ENCODE data around the gene CDH19. TPM values are rescaled to one million over a fixed set of nuclear protein-coding genes. Genes with fewer than 3 reads are reported as not detected.

Gene CDH19
- total RNA-seq, 1 donor from 2014 or later = not detected

DNA sequence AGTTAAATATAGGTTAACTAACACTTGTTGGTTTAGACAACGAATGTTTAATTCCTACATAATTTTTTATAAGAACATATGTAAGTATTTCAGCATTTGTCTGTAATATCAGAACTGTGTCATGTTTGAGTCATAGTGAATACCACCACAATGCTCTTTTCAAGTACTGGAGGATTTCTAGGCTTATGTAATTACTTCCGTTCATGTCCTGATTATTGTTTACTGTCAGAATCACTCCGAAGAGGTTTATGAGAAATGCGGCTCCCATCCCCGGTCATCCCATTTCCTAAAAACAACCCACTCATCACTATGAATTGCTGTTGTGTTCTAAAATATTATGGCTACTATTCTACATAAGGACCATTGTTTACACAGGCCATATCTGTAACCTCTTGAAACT, 45.1 kb downstream of the CDH19 start:
- no peak for DNase-seq
- no peak overlapping the region for H3K4me3 Mint-ChIP-seq

DNA sequence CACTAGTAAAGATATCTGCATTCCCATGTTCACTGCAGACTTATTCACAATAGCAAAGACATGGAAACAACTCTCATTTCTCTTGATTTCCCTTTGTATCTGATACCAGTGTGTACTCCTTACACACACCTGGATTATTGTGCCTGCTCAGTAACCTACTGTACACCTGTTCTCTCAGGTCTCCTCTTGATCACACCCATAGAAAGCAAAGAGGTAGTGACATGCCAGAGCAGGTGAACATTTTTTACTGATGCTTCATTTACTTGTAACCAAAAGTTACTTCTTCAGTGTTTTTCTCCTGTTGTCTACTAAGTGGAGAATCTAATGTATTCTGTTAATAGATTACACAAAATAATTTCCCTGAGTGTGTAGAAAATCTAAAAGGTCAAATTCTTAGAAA, 46.8 kb downstream of the CDH19 start:
- ChIA-PET POLR2A (no interaction called here), CTCF (no interaction called here)
- no peak overlapping the region for H3K27ac Mint-ChIP-seq

More for the DNA sequence above, 45.1 kb downstream of the CDH19 start:
- H3K9me3 Mint-ChIP-seq = peaks cover 2% of the 10 kb centered on the region
- CTCF ChIA-PET = no interaction called here
- POLR2A ChIA-PET = no interaction called here
- TF ChIP-seq, protein P1, sequence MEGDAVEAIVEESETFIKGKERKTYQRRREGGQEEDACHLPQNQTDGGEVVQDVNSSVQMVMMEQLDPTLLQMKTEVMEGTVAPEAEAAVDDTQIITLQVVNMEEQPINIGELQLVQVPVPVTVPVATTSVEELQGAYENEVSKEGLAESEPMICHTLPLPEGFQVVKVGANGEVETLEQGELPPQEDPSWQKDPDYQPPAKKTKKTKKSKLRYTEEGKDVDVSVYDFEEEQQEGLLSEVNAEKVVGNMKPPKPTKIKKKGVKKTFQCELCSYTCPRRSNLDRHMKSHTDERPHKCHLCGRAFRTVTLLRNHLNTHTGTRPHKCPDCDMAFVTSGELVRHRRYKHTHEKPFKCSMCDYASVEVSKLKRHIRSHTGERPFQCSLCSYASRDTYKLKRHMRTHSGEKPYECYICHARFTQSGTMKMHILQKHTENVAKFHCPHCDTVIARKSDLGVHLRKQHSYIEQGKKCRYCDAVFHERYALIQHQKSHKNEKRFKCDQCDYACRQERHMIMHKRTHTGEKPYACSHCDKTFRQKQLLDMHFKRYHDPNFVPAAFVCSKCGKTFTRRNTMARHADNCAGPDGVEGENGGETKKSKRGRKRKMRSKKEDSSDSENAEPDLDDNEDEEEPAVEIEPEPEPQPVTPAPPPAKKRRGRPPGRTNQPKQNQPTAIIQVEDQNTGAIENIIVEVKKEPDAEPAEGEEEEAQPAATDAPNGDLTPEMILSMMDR (IDR thresholded peaks at IDR 0.05) = no peak
- H3K36me3 Mint-ChIP-seq (ENCODE audit: low read depth) = no peaks in the 10 kb centered on the region
- no peaks in the 10 kb centered on the region for H3K27me3 Mint-ChIP-seq
- no peak for ATAC-seq (ENCODE audit: low read depth)
- no peak overlapping the region for H3K27ac Mint-ChIP-seq
- H3K4me1 Mint-ChIP-seq = no peaks in the 10 kb centered on the region
- intact Hi-C loops (cut with micrococcal nuclease) = no loop called here

DNA sequence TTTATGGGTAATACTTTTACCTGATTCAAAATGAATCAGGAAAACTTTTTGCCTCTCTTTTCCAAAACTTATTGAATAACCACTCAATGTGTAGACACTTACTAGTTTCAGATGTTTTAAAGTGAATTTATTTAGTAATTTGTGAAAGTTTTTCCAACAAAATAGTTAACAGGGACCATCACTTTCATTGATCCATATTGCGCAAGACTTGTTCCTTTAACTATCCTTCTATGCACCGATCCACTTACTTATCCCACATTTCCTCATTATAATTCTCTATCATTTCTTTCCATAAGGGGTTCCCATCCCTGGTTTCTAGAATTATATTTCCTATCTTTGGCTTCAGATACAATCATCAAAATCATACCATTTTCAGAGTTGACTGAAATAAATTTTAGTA, 48.3 kb downstream of the CDH19 start:
- ChIA-PET POLR2A (no interaction called here), CTCF (no interaction called here)
- DNase-seq (no peak), ATAC-seq (ENCODE audit: low read depth) (no peak)
- Mint-ChIP-seq H3K36me3 (ENCODE audit: low read depth) (no peaks in the 10 kb centered on the region), H3K27ac (no peak overlapping the region), H3K4me3 (no peak overlapping the region), H3K9me3 (peaks cover 2% of the 10 kb centered on the region), H3K27me3 (no peaks in the 10 kb centered on the region), H3K4me1 (no peaks in the 10 kb centered on the region)
- intact Hi-C loops (cut with micrococcal nuclease) = no loop called here
- TF ChIP-seq, protein P1 (IDR thresholded peaks at IDR 0.05) = no peak

More for the DNA sequence above, 46.8 kb downstream of the CDH19 start:
- ATAC-seq (ENCODE audit: low read depth) (no peak), DNase-seq (no peak)
- Mint-ChIP-seq H3K36me3 (ENCODE audit: low read depth) (no peaks in the 10 kb centered on the region), H3K9me3 (peaks cover 2% of the 10 kb centered on the region), H3K4me3 (no peak overlapping the region), H3K27me3 (no peaks in the 10 kb centered on the region), H3K4me1 (no peaks in the 10 kb centered on the region)
- intact Hi-C loops (cut with micrococcal nuclease) = no loop called here
- TF ChIP-seq, protein P1 (IDR thresholded peaks at IDR 0.05) = no peak

DNA sequence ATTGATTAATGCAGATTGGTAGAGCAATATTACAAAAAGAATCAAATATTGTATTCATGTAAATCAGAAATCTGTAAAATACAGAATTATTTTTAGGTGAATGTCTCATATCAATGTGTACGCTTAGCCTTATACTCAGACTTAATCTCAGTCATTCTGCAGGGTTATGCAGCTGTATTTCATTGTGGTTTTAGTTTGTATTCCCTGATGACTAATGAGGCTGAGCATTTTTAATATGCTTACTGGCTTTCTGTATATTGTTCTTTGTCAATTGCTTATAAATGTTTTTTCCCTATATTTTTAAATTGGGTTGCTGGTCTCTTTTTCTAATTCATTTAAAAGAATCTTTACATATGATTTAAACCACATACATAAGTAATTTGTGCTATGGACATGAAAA, 50.1 kb downstream of the CDH19 start:
- DNase-seq (no peak), ATAC-seq (ENCODE audit: low read depth) (no peak)
- POLR2A ChIA-PET = no interaction called here
- no peak overlapping the region for H3K27ac Mint-ChIP-seq
- no peaks in the 10 kb centered on the region for H3K27me3 Mint-ChIP-seq
- CTCF ChIA-PET = no interaction called here
- intact Hi-C loops (cut with micrococcal nuclease) = no loop called here
- H3K36me3 Mint-ChIP-seq (ENCODE audit: low read depth) = no peaks in the 10 kb centered on the region
- H3K4me1 Mint-ChIP-seq = no peaks in the 10 kb centered on the region
- TF ChIP-seq, protein P1 (IDR thresholded peaks at IDR 0.05) = no peak
- peaks cover 2% of the 10 kb centered on the region for H3K9me3 Mint-ChIP-seq
- no peak overlapping the region for H3K4me3 Mint-ChIP-seq

DNA sequence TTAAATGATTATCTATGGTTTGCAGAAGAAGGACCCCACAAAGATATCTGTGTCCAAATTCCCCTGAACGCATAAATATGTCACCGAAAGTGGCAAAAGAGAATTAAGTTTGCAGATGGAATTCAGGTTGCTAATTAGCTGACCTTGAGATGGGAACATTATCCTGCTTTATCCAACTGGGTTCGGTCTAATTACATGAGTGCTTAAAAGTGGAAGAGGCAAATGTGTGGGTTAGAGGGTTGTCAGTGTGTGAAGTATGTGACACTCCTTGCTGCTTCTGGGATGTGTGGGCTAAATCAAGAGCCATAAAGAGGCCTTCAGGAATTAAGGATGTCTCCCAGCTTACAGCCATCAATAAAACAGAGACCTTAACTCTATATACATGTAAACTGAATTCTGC, 53.5 kb downstream of the CDH19 start:
- TF ChIP-seq, protein P1 (IDR thresholded peaks at IDR 0.05) = no peak
- POLR2A ChIA-PET = no interaction called here
- Mint-ChIP-seq H3K27me3 (no peaks in the 10 kb centered on the region), H3K36me3 (ENCODE audit: low read depth) (no peaks in the 10 kb centered on the region), H3K4me3 (no peak overlapping the region), H3K9me3 (no peaks in the 10 kb centered on the region), H3K4me1 (no peaks in the 10 kb centered on the region), H3K27ac (no peak overlapping the region)
- DNase-seq (no peak), ATAC-seq (ENCODE audit: low read depth) (no peak)
- CTCF ChIA-PET = no interaction called here
- intact Hi-C loops (cut with micrococcal nuclease) = no loop called here
